ENCODE measurements around the gene CCNI2.

DNA sequence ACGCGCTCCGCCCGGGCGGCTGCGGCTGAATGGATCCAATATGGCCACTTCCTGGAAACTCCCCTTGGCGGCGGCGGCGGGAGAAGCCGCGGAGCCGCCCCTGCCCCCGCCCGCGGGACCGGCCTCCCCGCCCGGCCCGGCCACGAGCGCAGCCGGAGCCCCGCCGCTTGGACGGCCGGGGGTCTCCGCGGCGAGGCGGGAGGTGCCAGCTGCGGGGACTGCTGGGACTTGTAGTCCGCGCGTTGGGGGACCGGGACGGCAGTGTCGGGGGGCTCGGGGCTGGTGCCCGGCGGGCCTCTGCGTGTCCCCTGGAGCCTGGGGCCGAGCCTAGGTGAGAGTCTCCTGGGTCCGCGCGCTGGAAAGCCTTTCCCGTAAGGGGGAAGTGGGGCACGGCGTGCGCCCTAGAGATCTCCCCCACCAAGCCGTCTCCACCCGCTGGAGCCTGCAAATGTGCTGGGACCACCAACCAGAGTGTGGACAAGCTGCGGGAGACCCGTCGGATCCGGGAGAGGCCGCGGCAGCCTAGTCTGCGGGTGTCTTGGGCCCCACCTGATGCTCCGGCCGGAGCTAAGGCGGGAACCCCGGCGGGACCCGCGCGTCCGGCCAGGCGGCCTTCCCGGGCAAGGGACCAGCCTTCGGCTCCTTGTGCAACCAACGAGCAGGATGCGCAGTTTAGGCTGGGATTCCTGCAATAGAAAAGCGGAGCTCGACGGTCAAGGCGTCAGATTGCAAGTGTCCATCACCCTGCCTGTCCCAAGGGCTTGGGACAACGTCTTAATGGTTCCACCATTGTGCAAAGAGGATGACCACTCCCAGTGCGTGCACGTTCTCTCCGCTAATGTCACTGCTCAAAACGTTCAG lies 30.2 kb downstream of the CCNI2 start, which contains the start of gene SEPTIN8:
- TF ChIP-seq, protein P1, sequence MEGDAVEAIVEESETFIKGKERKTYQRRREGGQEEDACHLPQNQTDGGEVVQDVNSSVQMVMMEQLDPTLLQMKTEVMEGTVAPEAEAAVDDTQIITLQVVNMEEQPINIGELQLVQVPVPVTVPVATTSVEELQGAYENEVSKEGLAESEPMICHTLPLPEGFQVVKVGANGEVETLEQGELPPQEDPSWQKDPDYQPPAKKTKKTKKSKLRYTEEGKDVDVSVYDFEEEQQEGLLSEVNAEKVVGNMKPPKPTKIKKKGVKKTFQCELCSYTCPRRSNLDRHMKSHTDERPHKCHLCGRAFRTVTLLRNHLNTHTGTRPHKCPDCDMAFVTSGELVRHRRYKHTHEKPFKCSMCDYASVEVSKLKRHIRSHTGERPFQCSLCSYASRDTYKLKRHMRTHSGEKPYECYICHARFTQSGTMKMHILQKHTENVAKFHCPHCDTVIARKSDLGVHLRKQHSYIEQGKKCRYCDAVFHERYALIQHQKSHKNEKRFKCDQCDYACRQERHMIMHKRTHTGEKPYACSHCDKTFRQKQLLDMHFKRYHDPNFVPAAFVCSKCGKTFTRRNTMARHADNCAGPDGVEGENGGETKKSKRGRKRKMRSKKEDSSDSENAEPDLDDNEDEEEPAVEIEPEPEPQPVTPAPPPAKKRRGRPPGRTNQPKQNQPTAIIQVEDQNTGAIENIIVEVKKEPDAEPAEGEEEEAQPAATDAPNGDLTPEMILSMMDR (conservative IDR thresholded peaks at IDR 0.05; ENCODE audit: low read depth, low read length): no peak
- TF ChIP-seq EZH2 (IDR thresholded peaks at IDR 0.05; ENCODE audit: borderline replicate concordance, low read depth, low read length, poor library complexity, severe bottlenecking): no peak
